Measurements from ENCODE around the gene CHRND. TPM values are rescaled to one million over a fixed set of nuclear protein-coding genes. Genes with fewer than 3 reads are reported as not detected.
A peak's percentile ranks its signal among the peaks of the same experiment; 100 is the strongest.

The CHRND gene
- total RNA-seq, 3 donors from 2014 or later: not detected

DNA sequence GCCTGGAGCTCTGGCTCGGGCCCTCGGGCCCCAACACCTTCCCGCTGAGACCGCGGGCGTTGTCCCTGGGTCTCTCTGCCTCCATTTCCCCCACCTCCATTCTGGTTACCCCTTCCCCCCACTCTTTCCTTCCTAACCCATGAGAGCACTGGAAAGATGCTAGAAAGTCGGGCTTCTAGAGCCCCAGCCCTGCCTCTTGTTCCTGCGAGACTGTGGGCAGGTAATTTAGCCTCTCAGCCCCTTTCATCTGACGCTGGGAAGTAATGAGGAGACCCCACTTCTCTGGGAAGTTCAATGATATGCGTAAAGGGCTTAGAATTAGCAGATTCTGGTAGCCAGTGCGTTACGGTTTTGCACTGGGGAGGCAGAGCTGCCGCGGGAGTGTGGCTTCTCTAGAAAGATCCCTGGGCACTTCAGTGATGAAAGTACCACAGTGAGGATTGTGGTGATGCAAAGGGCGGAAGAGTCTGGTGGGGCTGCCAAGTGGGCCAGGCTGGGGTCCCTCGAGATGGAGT, 22.1 kb upstream of the CHRND start:
- intact Hi-C loops (cut with DNase I; ENCODE audit: low total_unique reads): no loop called here
- no peak for DNase-seq (ENCODE audit: low spot score in 2 of 2)
- peaks cover 0 to 11% of the 10 kb centered on the region in 2 donors for H3K27me3 ChIP-seq
- H3K4me1 ChIP-seq: peaks cover 0 to 6% of the 10 kb centered on the region in 2 donors
- H3K27ac ChIP-seq: no peak overlapping the region
- no peaks in the 10 kb centered on the region for H3K36me3 ChIP-seq
- H3K4me3 ChIP-seq: peak overlapping the region; percentile 28 to 68 (median 56)
- H3K9me3 ChIP-seq: no peaks in the 10 kb centered on the region
- TF ChIP-seq, protein P1, sequence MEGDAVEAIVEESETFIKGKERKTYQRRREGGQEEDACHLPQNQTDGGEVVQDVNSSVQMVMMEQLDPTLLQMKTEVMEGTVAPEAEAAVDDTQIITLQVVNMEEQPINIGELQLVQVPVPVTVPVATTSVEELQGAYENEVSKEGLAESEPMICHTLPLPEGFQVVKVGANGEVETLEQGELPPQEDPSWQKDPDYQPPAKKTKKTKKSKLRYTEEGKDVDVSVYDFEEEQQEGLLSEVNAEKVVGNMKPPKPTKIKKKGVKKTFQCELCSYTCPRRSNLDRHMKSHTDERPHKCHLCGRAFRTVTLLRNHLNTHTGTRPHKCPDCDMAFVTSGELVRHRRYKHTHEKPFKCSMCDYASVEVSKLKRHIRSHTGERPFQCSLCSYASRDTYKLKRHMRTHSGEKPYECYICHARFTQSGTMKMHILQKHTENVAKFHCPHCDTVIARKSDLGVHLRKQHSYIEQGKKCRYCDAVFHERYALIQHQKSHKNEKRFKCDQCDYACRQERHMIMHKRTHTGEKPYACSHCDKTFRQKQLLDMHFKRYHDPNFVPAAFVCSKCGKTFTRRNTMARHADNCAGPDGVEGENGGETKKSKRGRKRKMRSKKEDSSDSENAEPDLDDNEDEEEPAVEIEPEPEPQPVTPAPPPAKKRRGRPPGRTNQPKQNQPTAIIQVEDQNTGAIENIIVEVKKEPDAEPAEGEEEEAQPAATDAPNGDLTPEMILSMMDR (IDR thresholded peaks at IDR 0.05): no peak
- TF ChIP-seq POLR2AphosphoS5 (IDR thresholded peaks at IDR 0.05) (no peak), POLR2A (IDR thresholded peaks at IDR 0.05) (no peak)

DNA sequence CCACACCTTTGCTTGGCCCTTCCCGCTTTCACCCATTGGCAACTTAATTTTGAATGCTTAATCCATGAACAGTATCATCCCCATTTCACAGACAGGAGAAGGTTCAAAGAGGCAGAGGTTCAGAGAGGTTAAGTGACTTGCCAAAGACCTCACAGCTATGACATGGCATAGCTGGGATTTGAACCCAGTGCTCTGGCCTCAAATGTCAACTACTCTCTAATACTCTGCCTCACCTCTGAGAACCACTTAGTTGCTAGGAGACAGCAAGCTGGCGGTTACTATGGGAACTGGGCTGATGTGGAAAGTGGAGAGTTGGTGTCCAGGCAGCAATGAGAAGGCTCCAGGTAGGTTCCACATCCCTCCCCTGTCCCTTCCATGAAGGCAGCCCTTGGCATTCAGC, 21.5 kb upstream of the CHRND start:
- Histone ChIP-seq H3K36me3 (no peaks in the 10 kb centered on the region), H3K9me3 (no peaks in the 10 kb centered on the region), H3K4me1 (peaks cover 0 to 6% of the 10 kb centered on the region in 2 donors), H3K4me3 (no peak overlapping the region), H3K27ac (no peak overlapping the region), H3K27me3 (peaks cover 0 to 11% of the 10 kb centered on the region in 2 donors)
- TF ChIP-seq, protein P1 (IDR thresholded peaks at IDR 0.05): no peak
- TF ChIP-seq POLR2AphosphoS5 (IDR thresholded peaks at IDR 0.05) (no peak), POLR2A (IDR thresholded peaks at IDR 0.05) (no peak)
- intact Hi-C loops (cut with DNase I; ENCODE audit: low total_unique reads): no loop called here
- no peak for DNase-seq (ENCODE audit: low spot score in 2 of 2)

DNA sequence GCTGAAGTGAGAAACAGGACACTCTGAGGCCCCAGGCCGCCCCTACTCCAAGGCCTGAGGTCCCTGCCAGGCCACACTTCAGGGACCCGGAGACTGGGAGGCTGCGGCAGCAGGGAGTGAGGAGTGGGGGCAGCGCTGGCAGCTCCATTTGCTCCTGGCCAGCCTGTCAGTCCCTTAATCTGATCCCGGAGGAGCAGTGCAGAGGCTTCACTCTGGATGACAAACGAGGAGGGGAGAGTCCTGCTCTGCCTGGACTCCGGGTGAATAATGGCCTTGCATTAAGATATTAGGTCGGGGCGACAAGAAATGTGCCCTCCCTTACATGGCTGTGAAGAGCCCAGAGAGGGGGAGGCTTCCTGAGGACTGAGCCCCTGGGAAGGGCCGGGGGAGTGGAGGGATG, 20.1 kb upstream of the CHRND start:
- no peak for DNase-seq (ENCODE audit: low spot score in 2 of 2)
- no peak overlapping the region for H3K4me3 ChIP-seq
- peaks cover 0 to 11% of the 10 kb centered on the region in 2 donors for H3K27me3 ChIP-seq
- TF ChIP-seq, protein P1 (IDR thresholded peaks at IDR 0.05): no peak
- TF ChIP-seq POLR2AphosphoS5 (IDR thresholded peaks at IDR 0.05): no peak
- no peak for TF ChIP-seq POLR2A (IDR thresholded peaks at IDR 0.05)
- H3K4me1 ChIP-seq: peaks cover 0 to 6% of the 10 kb centered on the region in 2 donors
- H3K27ac ChIP-seq: no peak overlapping the region
- intact Hi-C loops (cut with DNase I; ENCODE audit: low total_unique reads): no loop called here
- H3K9me3 ChIP-seq: no peaks in the 10 kb centered on the region
- no peaks in the 10 kb centered on the region for H3K36me3 ChIP-seq

DNA sequence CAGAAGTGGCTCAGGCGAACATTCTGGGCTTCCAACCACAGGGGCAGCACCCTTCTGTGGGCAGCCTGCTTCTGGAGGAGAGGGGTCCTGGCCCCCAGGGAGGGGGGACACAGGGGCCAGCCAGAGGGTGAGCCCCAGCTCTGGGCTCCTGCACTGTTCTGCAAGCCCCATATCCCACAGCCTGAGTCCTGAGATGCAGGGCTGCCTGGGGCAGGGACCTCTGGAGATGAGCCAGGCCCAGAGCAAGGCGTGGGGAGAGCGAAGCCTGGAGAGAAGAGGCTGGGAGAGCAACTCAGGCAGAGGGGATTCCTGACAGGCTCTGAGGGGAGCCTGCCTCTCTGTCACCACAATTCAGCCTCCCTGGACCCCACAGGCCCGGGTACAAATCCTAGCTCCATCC, 19.3 kb upstream of the CHRND start:
- intact Hi-C loops (cut with DNase I; ENCODE audit: low total_unique reads): no loop called here
- H3K4me3 ChIP-seq: no peak overlapping the region
- no peak overlapping the region for H3K27ac ChIP-seq
- TF ChIP-seq POLR2A (IDR thresholded peaks at IDR 0.05): no peak
- TF ChIP-seq, protein P1 (IDR thresholded peaks at IDR 0.05): no peak
- no peak for TF ChIP-seq POLR2AphosphoS5 (IDR thresholded peaks at IDR 0.05)
- no peaks in the 10 kb centered on the region for H3K36me3 ChIP-seq
- peaks cover 0 to 6% of the 10 kb centered on the region in 2 donors for H3K4me1 ChIP-seq
- no peaks in the 10 kb centered on the region for H3K9me3 ChIP-seq
- peaks cover 0 to 11% of the 10 kb centered on the region in 2 donors for H3K27me3 ChIP-seq
- DNase-seq (ENCODE audit: low spot score in 2 of 2): no peak

DNA sequence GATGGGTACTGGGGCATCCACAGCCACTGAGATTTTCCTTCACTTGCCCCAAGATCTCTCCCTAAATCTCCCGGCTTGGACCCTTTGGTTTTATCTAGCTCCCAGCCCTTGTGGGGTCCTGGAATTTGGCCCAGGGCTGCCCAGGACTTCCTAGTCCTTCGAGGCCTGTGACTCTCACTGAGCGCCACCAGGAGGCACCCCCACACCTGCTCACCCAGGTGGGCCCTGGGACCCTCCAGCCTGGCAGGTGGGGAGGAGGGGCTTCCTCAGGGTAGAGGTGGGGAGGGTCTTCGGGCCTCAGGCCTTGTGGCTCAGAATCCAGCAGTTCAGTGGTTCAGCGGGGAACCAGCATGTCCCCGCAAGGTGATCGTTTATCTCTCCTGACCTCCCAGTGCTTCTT, 17.7 kb upstream of the CHRND start:
- H3K27ac ChIP-seq: no peak overlapping the region
- no peak for DNase-seq (ENCODE audit: low spot score in 2 of 2)
- intact Hi-C loops (cut with DNase I; ENCODE audit: low total_unique reads): no loop called here
- H3K27me3 ChIP-seq: peaks cover 0 to 9% of the 10 kb centered on the region in 2 donors
- no peak overlapping the region for H3K4me3 ChIP-seq
- H3K36me3 ChIP-seq: no peaks in the 10 kb centered on the region
- H3K4me1 ChIP-seq: peaks cover 0 to 5% of the 10 kb centered on the region in 2 donors
- H3K9me3 ChIP-seq: no peaks in the 10 kb centered on the region
- TF ChIP-seq, protein P1 (IDR thresholded peaks at IDR 0.05): no peak
- TF ChIP-seq POLR2A (IDR thresholded peaks at IDR 0.05): no peak
- no peak for TF ChIP-seq POLR2AphosphoS5 (IDR thresholded peaks at IDR 0.05)
